Right kidney (tissue), 1 donor: Measurements from ENCODE around the gene NISCH.

Source experiments
- DNase-seq: peaks from one replicate; pipeline ENCODE4 v3.0.0-alpha.2; 2016

Gene NISCH

GRCh38 chr3:52434491-52435115, 20.8 kb upstream of the NISCH start:
- no peak for DNase-seq

GRCh38 chr3:52435246-52436101, 19.9 kb upstream of the NISCH start:
- DNase-seq, result no peak

DNA sequence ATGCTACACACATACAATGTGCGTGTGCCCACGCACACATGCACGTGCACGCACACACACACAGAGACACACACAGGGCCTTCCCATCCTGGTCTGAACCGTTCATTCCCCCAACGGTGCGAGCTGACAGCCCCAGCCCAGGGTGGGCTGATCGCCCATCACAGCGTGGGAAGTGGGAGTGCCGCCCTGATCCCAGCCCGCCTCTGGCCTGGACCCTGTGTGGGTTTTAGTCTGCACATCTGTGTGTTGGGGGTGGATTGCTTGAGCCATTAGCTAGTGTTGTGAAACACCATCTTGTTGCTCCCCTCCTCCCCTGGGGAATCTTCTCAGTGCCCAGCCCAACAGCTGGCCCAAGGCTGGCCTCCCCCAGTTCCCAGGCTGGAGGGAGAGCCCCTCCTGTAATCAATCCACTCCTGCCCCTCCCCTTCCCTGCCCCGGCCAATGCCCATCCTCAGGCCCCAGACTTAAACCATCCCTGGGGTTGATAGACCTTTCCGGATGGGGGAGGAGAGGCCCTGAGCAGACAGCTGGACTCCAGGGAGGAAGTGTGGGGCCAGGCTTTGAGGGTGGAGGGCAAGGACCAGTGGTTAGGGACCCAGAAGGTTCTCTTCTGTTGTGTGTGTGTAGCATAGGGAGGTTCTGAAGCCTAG, 18.8 kb upstream of the NISCH start:
- DNase-seq, result peak; percentile 53

GRCh38 chr3:52437326-52438103, 17.9 kb upstream of the NISCH start:
- no peak for DNase-seq

GRCh38 chr3:52438104-52438376, 17.4 kb upstream of the NISCH start:
- no peak for DNase-seq

DNA sequence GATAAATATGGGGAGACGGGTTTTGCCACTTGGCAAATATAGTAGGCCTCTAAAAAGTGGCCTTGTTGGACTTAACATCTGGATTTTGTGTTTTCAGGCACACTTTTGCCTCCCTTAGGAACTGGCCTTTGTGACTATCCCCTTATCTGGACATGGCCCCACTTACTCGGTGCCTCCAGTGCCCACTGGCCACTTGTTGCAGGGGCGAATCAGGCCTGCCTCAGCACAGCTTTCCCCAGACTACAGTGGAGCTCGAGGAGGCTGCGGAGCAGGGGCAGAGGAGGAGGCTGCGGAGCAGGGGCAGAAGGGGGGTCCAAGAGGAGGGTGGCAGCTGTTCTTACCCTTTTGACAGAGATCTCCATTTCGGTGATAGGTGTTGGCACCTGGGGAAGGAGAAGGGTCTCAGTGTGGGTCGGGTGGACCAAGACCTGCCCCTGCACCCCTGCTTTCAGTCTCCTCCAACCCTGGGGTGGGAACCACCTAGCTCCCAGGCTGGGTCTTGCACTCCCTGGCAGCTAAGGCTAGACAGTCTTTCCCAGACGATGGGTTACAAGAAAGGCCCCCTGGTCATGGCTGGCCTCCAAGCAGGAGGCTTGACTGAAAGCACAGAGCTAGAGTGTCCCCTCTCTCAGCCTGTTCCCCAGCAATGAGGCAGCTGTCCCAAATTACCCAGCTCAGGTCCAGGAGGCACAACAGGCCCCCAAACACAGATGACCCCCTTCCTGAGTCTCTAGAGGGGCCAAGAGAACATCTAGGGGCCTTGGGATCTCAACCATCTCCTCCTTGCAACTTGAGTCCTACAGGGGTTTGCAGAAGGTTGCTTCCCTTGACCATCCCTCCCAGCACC, 16.6 kb upstream of the NISCH start:
- DNase-seq, result no peak

GRCh38 chr3:52439426-52440248, 15.8 kb upstream of the NISCH start:
- no peak for DNase-seq

DNA sequence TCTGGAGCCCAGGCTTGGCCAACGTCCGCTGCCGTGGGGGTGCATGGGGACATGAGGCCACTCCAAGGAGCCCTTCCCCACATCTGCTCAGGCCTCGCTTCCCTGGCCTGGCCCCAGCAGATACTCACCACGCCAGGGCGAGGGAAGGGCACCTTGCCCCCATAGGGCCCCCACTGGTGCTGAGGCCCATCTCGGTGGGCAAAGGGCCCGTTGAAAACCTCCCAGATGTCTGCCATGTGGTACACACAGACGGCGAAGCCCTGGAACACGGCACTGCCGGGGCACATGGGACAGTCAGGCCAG, 15.2 kb upstream of the NISCH start:
- DNase-seq, result no peak

GRCh38 chr3:52440671-52441070, 14.7 kb upstream of the NISCH start:
- DNase-seq, result no peak

GRCh38 chr3:52441091-52441771, 14.2 kb upstream of the NISCH start:
- DNase-seq, result no peak

DNA sequence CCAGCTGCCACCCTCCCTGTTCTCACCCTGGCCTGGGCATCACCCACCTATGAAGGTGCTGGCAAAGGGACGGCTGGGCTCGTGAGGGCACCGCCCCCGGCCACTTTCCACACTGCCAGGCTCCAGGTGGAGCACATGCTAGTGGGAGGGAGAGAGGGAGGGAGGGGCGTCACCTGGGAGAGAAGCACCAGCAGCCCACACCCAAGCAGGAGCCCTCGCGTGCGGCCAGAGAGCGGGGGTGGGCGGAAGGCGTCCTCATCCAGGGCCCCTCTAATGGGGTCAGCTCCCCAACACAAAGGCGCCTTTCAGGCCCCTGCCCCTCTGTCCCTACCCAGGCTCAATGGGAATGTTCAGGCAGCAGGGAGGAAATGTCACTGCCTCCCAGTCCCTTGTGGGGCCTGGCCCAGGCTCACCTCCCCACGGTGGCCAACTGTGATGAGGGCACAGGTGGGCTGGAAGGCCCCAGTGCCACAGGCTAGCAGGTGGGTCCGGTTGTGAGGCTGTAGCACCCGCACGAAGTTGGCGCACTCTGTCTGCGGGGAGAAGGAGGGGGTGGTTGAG, 13.6 kb upstream of the NISCH start:
- DNase-seq, result no peak

GRCh38 chr3:52442409-52443267, 12.8 kb upstream of the NISCH start:
- DNase-seq, result no peak

GRCh38 chr3:52443268-52443610, 12.2 kb upstream of the NISCH start:
- DNase-seq, result no peak

- no peak for DNase-seq
Observed at GRCh38 chr3:52443791-52444687, 11.4 kb upstream of the NISCH start.

DNA sequence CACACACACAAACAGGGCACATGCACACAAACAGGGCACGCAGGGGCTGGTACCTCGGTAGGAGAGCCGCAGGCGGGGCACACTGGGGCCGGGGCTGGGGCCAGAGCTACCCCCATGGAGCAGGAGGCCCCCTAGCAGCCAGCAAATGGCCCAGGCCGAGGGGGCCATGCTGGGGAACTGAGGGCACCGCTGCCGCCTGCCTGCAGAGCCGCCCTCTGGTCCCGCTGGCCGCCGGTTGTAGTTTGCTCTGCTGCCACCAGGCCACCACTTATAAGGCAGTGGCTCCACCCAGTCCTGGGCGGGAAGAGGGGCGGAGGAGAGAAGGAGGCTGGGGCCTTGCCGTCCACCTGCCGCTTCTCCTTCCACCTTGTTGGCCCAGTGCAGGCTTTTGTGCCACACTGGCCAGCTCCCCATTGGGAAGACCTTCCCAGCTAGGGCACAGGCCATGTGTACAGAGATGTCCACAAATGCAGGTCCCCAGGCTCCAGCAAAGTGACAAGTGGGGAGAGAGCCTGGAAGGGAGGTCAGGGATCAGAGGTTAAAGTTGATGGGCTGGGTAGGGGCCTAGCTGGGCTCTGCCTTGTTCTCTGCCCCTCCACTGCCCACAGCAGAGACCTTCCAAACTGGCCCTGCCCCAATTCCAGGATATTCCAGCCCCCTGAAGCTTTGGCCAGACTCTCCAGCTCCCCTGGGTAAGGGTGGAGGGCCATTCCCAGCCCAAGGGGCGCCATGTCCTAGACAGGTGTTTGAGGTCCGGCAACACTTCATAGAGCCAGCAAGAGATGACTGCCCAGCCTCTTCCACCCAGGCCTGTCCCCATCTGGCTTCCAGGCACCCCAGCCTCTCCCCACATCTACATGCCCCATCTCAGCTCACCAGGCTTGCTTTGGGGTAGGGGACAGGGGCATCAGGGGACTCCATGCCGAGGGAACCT, 10.3 kb upstream of the NISCH start, which contains the start of gene SEMA3G:
SEMA3G (minus strand) TSS at position 244 of the 934 bp plus-strand sequence; CDS start at position 168, 76 bp downstream.
- peak; percentile 35 for DNase-seq

- DNase-seq, result no peak
Observed at GRCh38 chr3:52446042-52446441, 9.4 kb upstream of the NISCH start.
